Esophagus muscularis mucosa (tissue), 4 donors: Measurements from ENCODE around the gene RASD1. TPM values are rescaled to one million over a fixed set of nuclear protein-coding genes. Genes with fewer than 3 reads are reported as not detected.
A peak's percentile ranks its signal among the peaks of the same experiment; 100 is the strongest.

Source experiments
- DNase-seq: peaks from one replicate; pipeline ENCODE4 v3.0.0-alpha.2; 2017; ENCODE audit errors: extremely low spot score
- H3K27ac ChIP-seq, 4 donors: fragments of 200-600 bp; sonication (generic); replicated peaks in 1 of 4; 1 replicate in 3 of 4; 2 replicates in 1 of 4; pipeline ENCODE4 v1.5.1; 2016 to 2019; ENCODE audit warnings: mild to moderate bottlenecking in 1 of 4
- H3K27me3 ChIP-seq, 4 donors: fragments of 200-600 bp; sonication (generic); one replicate each; pipeline versions ENCODE4 v1.5.1 to v1.6.0; 2016 to 2019
- H3K36me3 ChIP-seq, 4 donors: fragments of 200-600 bp; sonication (generic); one replicate each; pipeline ENCODE4 v1.5.1; 2016 to 2019
- H3K4me1 ChIP-seq, 4 donors: fragments of 200-600 bp; sonication (generic); one replicate each; pipeline ENCODE4 v1.5.1; 2016 to 2019
- H3K4me3 ChIP-seq, 4 donors: fragments of 200-600 bp; sonication (generic); 1 replicate in 2 of 4; 2 replicates in 2 of 4; pipeline ENCODE4 v1.5.1; 2016 to 2019; ENCODE audit warnings: mild to moderate bottlenecking in 4 of 4, moderate library complexity in 1 of 4
- H3K9me3 ChIP-seq, 4 donors: fragments of 200-600 bp; sonication (generic); 1 replicate in 3 of 4; 2 replicates in 1 of 4; pipeline ENCODE4 v1.5.1; 2016 to 2019
- CTCF ChIP-seq, 3 experiments: fragments of 200-600 bp in 2 of 3; fragments of 450-650 bp in 1 of 3; sonication (generic) in 2 of 3; IDR thresholded peaks; one replicate each; pipeline ENCODE4 v1.5.1; 2017 to 2019; ENCODE audit warnings: antibody characterized with exemption in 3 of 3, mild to moderate bottlenecking in 2 of 3, moderate library complexity in 1 of 3
- EP300 ChIP-seq: sonication (generic); formaldehyde crosslinking; IDR thresholded peaks from one replicate; pipeline ENCODE4 v1.6.1; 2017; ENCODE audit warnings: antibody characterized with exemption
- POLR2A ChIP-seq: fragments of 450-650 bp; IDR thresholded peaks from one replicate; pipeline ENCODE4 v1.6.1; 2017; ENCODE audit warnings: antibody characterized with exemption, moderate library complexity, mild to moderate bottlenecking, low read depth
- POLR2AphosphoS5 ChIP-seq, 2 donors: sonication (generic); formaldehyde crosslinking; IDR thresholded peaks; one replicate each; pipeline ENCODE4 v1.6.1; 2017; ENCODE audit warnings: antibody characterized with exemption in 2 of 2
- WGBS: methylation state at CpG from one replicate; pipeline ENCODE4 v1.1.5; 2018; 5-methylcytosine and 5-hydroxymethylcytosine counted together
- intact Hi-C: fragments of 100-400 bp; cut with DNase I; formaldehyde crosslinking; loops from one replicate; pipeline ENCODE4 v1.15.1; 2023
- total RNA-seq, 4 donors: library from RNA; depleted of rRNA; stranded (reverse); fragments of >200 nt; gene quantifications; one replicate each; pipeline versions ENCODE4 v1.1.0 to v1.2.1, GENCODE V29; 2016

RASD1 gene
- total RNA-seq, 4 donors from 2014 or later, result 5.0 to 17.9 (median 13.3) TPM

- Histone ChIP-seq H3K27ac (peak within 1 kb of the TSS; percentile 86 to 96 (median 90)), H3K27me3 (no peaks in the 10 kb centered on the region), H3K4me1 (peaks cover 45 to 54% (median 49%) of the 10 kb centered on the region in 4 donors), H3K36me3 (peaks cover 0 to 14% (median 1%) of the 10 kb centered on the region in 4 donors), H3K4me3 (peak within 1 kb of the TSS; percentile 83 to 94 (median 88)), H3K9me3 (no peaks in the 10 kb centered on the region)
- TF ChIP-seq POLR2AphosphoS5 (IDR thresholded peaks at IDR 0.05), result peak; percentile 85 to 95
- TF ChIP-seq EP300, result no peak
- no peak for TF ChIP-seq POLR2A
- intact Hi-C loops, result loop anchor here (2.0 kb wide), 1 partner anchor 18 kb away; no protein-coding TSS in a partner anchor
- DNase-seq, result peak; percentile 97
- 1% methylated on average over 37 of the region's 47 CpGs for WGBS
Measured at GRCh38 chr17:17476865-17477467, 19.2 kb downstream of the RASD1 start, which contains the start of gene MED9. Gene MED9, plus strand, starts transcription at chr17:17477000. Its CDS starts 42 bp downstream, at chr17:17477042.

- peaks cover 21 to 28% (median 26%) of the 10 kb centered on the region in 4 donors for H3K4me1 ChIP-seq
- no peak overlapping the region for H3K4me3 ChIP-seq
- H3K36me3 ChIP-seq, result peaks cover 0 to under 1% (median 0%) of the 10 kb centered on the region in 4 donors
- no peaks in the 10 kb centered on the region for H3K9me3 ChIP-seq
- 71% methylated on average over 6 of the region's 7 CpGs for WGBS
- peaks cover 0 to 22% (median 0%) of the 10 kb centered on the region in 4 donors for H3K27me3 ChIP-seq
- H3K27ac ChIP-seq, result no peak overlapping the region
- DNase-seq, result no peak
- TF ChIP-seq POLR2AphosphoS5 (IDR thresholded peaks at IDR 0.05), result no peak
- no peak for TF ChIP-seq CTCF (IDR thresholded peaks at IDR 0.05)
- TF ChIP-seq EP300, result no peak
- TF ChIP-seq POLR2A, result no peak
- intact Hi-C loops, result no loop called here
Measured at GRCh38 chr17:17474341-17474740, 21.9 kb downstream of the RASD1 start.

- 56% methylated on average over 8 of the region's 8 CpGs for WGBS
- TF ChIP-seq CTCF (IDR thresholded peaks at IDR 0.05) (no peak), POLR2AphosphoS5 (IDR thresholded peaks at IDR 0.05) (no peak), POLR2A (no peak)
- intact Hi-C loops, result no loop called here
Measured at GRCh38 chr17:17472333-17472920, 23.8 kb downstream of the RASD1 start.

GRCh38 chr17:17469996-17470395 lies 26.2 kb downstream of the RASD1 start:
- no peak overlapping the region for H3K27ac ChIP-seq
- 92% methylated on average over 3 of the region's 3 CpGs for WGBS
- no peak for TF ChIP-seq EP300
- no peak for TF ChIP-seq POLR2AphosphoS5 (IDR thresholded peaks at IDR 0.05)
- no peak for TF ChIP-seq POLR2A
- TF ChIP-seq CTCF (IDR thresholded peaks at IDR 0.05), result no peak
- no peaks in the 10 kb centered on the region for H3K4me1 ChIP-seq
- DNase-seq, result no peak
- no peak overlapping the region for H3K4me3 ChIP-seq
- no peaks in the 10 kb centered on the region for H3K9me3 ChIP-seq
- peaks cover 0 to 55% (median 0%) of the 10 kb centered on the region in 4 donors for H3K27me3 ChIP-seq
- no peaks in the 10 kb centered on the region for H3K36me3 ChIP-seq
- intact Hi-C loops, result no loop called here

More at GRCh38 chr17:17472333-17472920, 23.8 kb downstream of the RASD1 start:
- peaks cover 0 to 39% (median 0%) of the 10 kb centered on the region in 4 donors for H3K27me3 ChIP-seq
- no peak for DNase-seq
- H3K4me1 ChIP-seq, result peaks cover 4 to 9% (median 6%) of the 10 kb centered on the region in 4 donors
- H3K36me3 ChIP-seq, result no peaks in the 10 kb centered on the region
- H3K9me3 ChIP-seq, result no peaks in the 10 kb centered on the region
- no peak overlapping the region for H3K4me3 ChIP-seq
- no peak overlapping the region for H3K27ac ChIP-seq

- peaks cover 0 to 61% (median 0%) of the 10 kb centered on the region in 4 donors for H3K27me3 ChIP-seq
- no peaks in the 10 kb centered on the region for H3K4me1 ChIP-seq
- intact Hi-C loops, result no loop called here
- H3K9me3 ChIP-seq, result no peaks in the 10 kb centered on the region
- DNase-seq, result no peak
- TF ChIP-seq EP300, result no peak
- TF ChIP-seq CTCF (IDR thresholded peaks at IDR 0.05), result no peak
- no peak for TF ChIP-seq POLR2AphosphoS5 (IDR thresholded peaks at IDR 0.05)
- no peak for TF ChIP-seq POLR2A
- H3K4me3 ChIP-seq, result no peak overlapping the region
- no peak overlapping the region for H3K27ac ChIP-seq
- no peaks in the 10 kb centered on the region for H3K36me3 ChIP-seq
- 82% methylated on average over 4 of the region's 4 CpGs for WGBS
Measured at GRCh38 chr17:17469358-17469757, 26.8 kb downstream of the RASD1 start.
